Measurements from ENCODE around the gene PIGP. TPM values are rescaled to one million over a fixed set of nuclear protein-coding genes. Genes with fewer than 3 reads are reported as not detected.
"Not testable (repeated sequence)": the region's sequence is repeated elsewhere in the genome, so short reads cannot be mapped to it uniquely, and the experiment has no call there.

Gene PIGP
- total and polyA plus RNA-seq, 2 donors: 24.4 to 40.6 TPM

- 95% methylated on average over 3 of the region's 3 CpGs for WGBS
These were observed 29.9 kb upstream of the PIGP start for GRCh38 chr21:37102746-37103145.

GRCh38 chr21:37101384-37101783 is 28.5 kb upstream of the PIGP start:
- DNase-seq (ENCODE audit: low read depth in 6 of 9, low spot score in 9 of 9): no peak
- H3K27me3 ChIP-seq (ENCODE audit: control insufficient read depth in 2 of 2, insufficient read depth in 1 of 2, low read length in 1 of 2): no peaks in the 10 kb centered on the region
- WGBS: 93% methylated on average over 1 of the region's 1 CpG
- H3K4me1 ChIP-seq (ENCODE audit: control insufficient read depth in 2 of 2, insufficient read depth in 2 of 2, low read length in 2 of 2): no peaks in the 10 kb centered on the region
- no peaks in the 10 kb centered on the region for H3K9me3 ChIP-seq (ENCODE audit: control insufficient read depth in 2 of 2, insufficient read depth in 1 of 2, low read length in 1 of 2)
- H3K36me3 ChIP-seq (ENCODE audit: control insufficient read depth in 2 of 2, insufficient read depth in 2 of 2, low read length in 1 of 2): peaks cover 9 to 23% of the 10 kb centered on the region in 2 donors
- no peak overlapping the region for H3K27ac ChIP-seq (ENCODE audit: low read depth in 1 of 2, low read length in 1 of 2)
- no peak overlapping the region for H3K4me3 ChIP-seq (ENCODE audit: low read length in 2 of 2)

More at GRCh38 chr21:37102746-37103145, 29.9 kb upstream of the PIGP start:
- not testable (repeated sequence) for H3K9me3 ChIP-seq (ENCODE audit: control insufficient read depth in 2 of 2, insufficient read depth in 1 of 2, low read length in 1 of 2); H3K27me3 ChIP-seq (ENCODE audit: control insufficient read depth in 2 of 2, insufficient read depth in 1 of 2, low read length in 1 of 2); H3K27ac ChIP-seq (ENCODE audit: low read depth in 1 of 2, low read length in 1 of 2); H3K4me3 ChIP-seq (ENCODE audit: low read length in 2 of 2); DNase-seq (ENCODE audit: low read depth in 6 of 9, low spot score in 9 of 9); H3K4me1 ChIP-seq (ENCODE audit: control insufficient read depth in 2 of 2, insufficient read depth in 2 of 2, low read length in 2 of 2)
- H3K36me3 ChIP-seq (ENCODE audit: control insufficient read depth in 2 of 2, insufficient read depth in 2 of 2, low read length in 1 of 2): peaks cover 9 to 20% of the 10 kb centered on the region in 2 donors

- H3K4me1 ChIP-seq (ENCODE audit: control insufficient read depth in 2 of 2, insufficient read depth in 2 of 2, low read length in 2 of 2): no peaks in the 10 kb centered on the region
- no peak for DNase-seq (ENCODE audit: low read depth in 6 of 9, low spot score in 9 of 9)
- no peaks in the 10 kb centered on the region for H3K9me3 ChIP-seq (ENCODE audit: control insufficient read depth in 2 of 2, insufficient read depth in 1 of 2, low read length in 1 of 2)
- no peak overlapping the region for H3K27ac ChIP-seq (ENCODE audit: low read depth in 1 of 2, low read length in 1 of 2)
- no peaks in the 10 kb centered on the region for H3K27me3 ChIP-seq (ENCODE audit: control insufficient read depth in 2 of 2, insufficient read depth in 1 of 2, low read length in 1 of 2)
- no peak overlapping the region for H3K4me3 ChIP-seq (ENCODE audit: low read length in 2 of 2)
- peaks cover 9 to 29% of the 10 kb centered on the region in 2 donors for H3K36me3 ChIP-seq (ENCODE audit: control insufficient read depth in 2 of 2, insufficient read depth in 2 of 2, low read length in 1 of 2)
- 92% methylated on average over 6 of the region's 6 CpGs for WGBS
These were observed 27.4 kb upstream of the PIGP start for GRCh38 chr21:37100316-37100715.

GRCh38 chr21:37098751-37099150 is 25.9 kb upstream of the PIGP start:
- no peak for DNase-seq (ENCODE audit: low read depth in 6 of 9, low spot score in 9 of 9)
- H3K9me3 ChIP-seq (ENCODE audit: control insufficient read depth in 2 of 2, insufficient read depth in 1 of 2, low read length in 1 of 2): no peaks in the 10 kb centered on the region
- H3K4me1 ChIP-seq (ENCODE audit: control insufficient read depth in 2 of 2, insufficient read depth in 2 of 2, low read length in 2 of 2): no peaks in the 10 kb centered on the region
- H3K27ac ChIP-seq (ENCODE audit: low read depth in 1 of 2, low read length in 1 of 2): no peak overlapping the region
- no peaks in the 10 kb centered on the region for H3K27me3 ChIP-seq (ENCODE audit: control insufficient read depth in 2 of 2, insufficient read depth in 1 of 2, low read length in 1 of 2)
- WGBS: 95% methylated on average over 2 of the region's 2 CpGs
- H3K36me3 ChIP-seq (ENCODE audit: control insufficient read depth in 2 of 2, insufficient read depth in 2 of 2, low read length in 1 of 2): peaks cover 9 to 30% of the 10 kb centered on the region in 2 donors
- no peak overlapping the region for H3K4me3 ChIP-seq (ENCODE audit: low read length in 2 of 2)

GRCh38 chr21:37095821-37096220 is 22.9 kb upstream of the PIGP start:
- H3K9me3 ChIP-seq (ENCODE audit: control insufficient read depth in 2 of 2, insufficient read depth in 1 of 2, low read length in 1 of 2): no peaks in the 10 kb centered on the region
- H3K36me3 ChIP-seq (ENCODE audit: control insufficient read depth in 2 of 2, insufficient read depth in 2 of 2, low read length in 1 of 2): peaks cover 9 to 30% of the 10 kb centered on the region in 2 donors
- no peak overlapping the region for H3K27ac ChIP-seq (ENCODE audit: low read depth in 1 of 2, low read length in 1 of 2)
- H3K4me3 ChIP-seq (ENCODE audit: low read length in 2 of 2): no peak overlapping the region
- 96% methylated on average over 4 of the region's 4 CpGs for WGBS
- no peaks in the 10 kb centered on the region for H3K4me1 ChIP-seq (ENCODE audit: control insufficient read depth in 2 of 2, insufficient read depth in 2 of 2, low read length in 2 of 2)
- no peaks in the 10 kb centered on the region for H3K27me3 ChIP-seq (ENCODE audit: control insufficient read depth in 2 of 2, insufficient read depth in 1 of 2, low read length in 1 of 2)
- no peak for DNase-seq (ENCODE audit: low read depth in 6 of 9, low spot score in 9 of 9)

- no peak for DNase-seq (ENCODE audit: low read depth in 6 of 9, low spot score in 9 of 9)
- no peaks in the 10 kb centered on the region for H3K27me3 ChIP-seq (ENCODE audit: control insufficient read depth in 2 of 2, insufficient read depth in 1 of 2, low read length in 1 of 2)
- H3K27ac ChIP-seq (ENCODE audit: low read depth in 1 of 2, low read length in 1 of 2): no peak overlapping the region
- H3K36me3 ChIP-seq (ENCODE audit: control insufficient read depth in 2 of 2, insufficient read depth in 2 of 2, low read length in 1 of 2): peaks cover 9 to 21% of the 10 kb centered on the region in 2 donors
- no peaks in the 10 kb centered on the region for H3K9me3 ChIP-seq (ENCODE audit: control insufficient read depth in 2 of 2, insufficient read depth in 1 of 2, low read length in 1 of 2)
- H3K4me3 ChIP-seq (ENCODE audit: low read length in 2 of 2): no peak overlapping the region
- no peaks in the 10 kb centered on the region for H3K4me1 ChIP-seq (ENCODE audit: control insufficient read depth in 2 of 2, insufficient read depth in 2 of 2, low read length in 2 of 2)
These were observed 21.1 kb upstream of the PIGP start for GRCh38 chr21:37093977-37094376.

- Histone ChIP-seq H3K9me3 (ENCODE audit: control insufficient read depth in 2 of 2, insufficient read depth in 1 of 2, low read length in 1 of 2) (no peaks in the 10 kb centered on the region), H3K4me3 (ENCODE audit: low read length in 2 of 2) (no peak overlapping the region), H3K36me3 (ENCODE audit: control insufficient read depth in 2 of 2, insufficient read depth in 2 of 2, low read length in 1 of 2) (no peaks in the 10 kb centered on the region), H3K27ac (ENCODE audit: low read depth in 1 of 2, low read length in 1 of 2) (no peak overlapping the region), H3K4me1 (ENCODE audit: control insufficient read depth in 2 of 2, insufficient read depth in 2 of 2, low read length in 2 of 2) (no peaks in the 10 kb centered on the region), H3K27me3 (ENCODE audit: control insufficient read depth in 2 of 2, insufficient read depth in 1 of 2, low read length in 1 of 2) (no peaks in the 10 kb centered on the region)
- no peak for DNase-seq (ENCODE audit: low read depth in 6 of 9, low spot score in 9 of 9)
- WGBS: 98% methylated on average over 5 of the region's 5 CpGs
These were observed 15.4 kb upstream of the PIGP start for GRCh38 chr21:37088186-37088735.

- DNase-seq (ENCODE audit: low read depth in 6 of 9, low spot score in 9 of 9): peak in 2 of 9 donors; percentile 18 to 43
- no peaks in the 10 kb centered on the region for H3K9me3 ChIP-seq (ENCODE audit: control insufficient read depth in 2 of 2, insufficient read depth in 1 of 2, low read length in 1 of 2)
- H3K36me3 ChIP-seq (ENCODE audit: control insufficient read depth in 2 of 2, insufficient read depth in 2 of 2, low read length in 1 of 2): no peaks in the 10 kb centered on the region
- no peaks in the 10 kb centered on the region for H3K27me3 ChIP-seq (ENCODE audit: control insufficient read depth in 2 of 2, insufficient read depth in 1 of 2, low read length in 1 of 2)
- H3K4me3 ChIP-seq (ENCODE audit: low read length in 2 of 2): no peak overlapping the region
- WGBS: 76% methylated on average over 5 of the region's 5 CpGs
- H3K27ac ChIP-seq (ENCODE audit: low read depth in 1 of 2, low read length in 1 of 2): no peak overlapping the region
- H3K4me1 ChIP-seq (ENCODE audit: control insufficient read depth in 2 of 2, insufficient read depth in 2 of 2, low read length in 2 of 2): no peaks in the 10 kb centered on the region
These were observed 14.3 kb upstream of the PIGP start for GRCh38 chr21:37087188-37087587.

GRCh38 chr21:37085726-37086125 is 12.9 kb upstream of the PIGP start:
- H3K4me3 ChIP-seq (ENCODE audit: low read length in 2 of 2): no peak overlapping the region
- WGBS: 95% methylated on average over 3 of the region's 3 CpGs
- no peak for DNase-seq (ENCODE audit: low read depth in 6 of 9, low spot score in 9 of 9)
- H3K4me1 ChIP-seq (ENCODE audit: control insufficient read depth in 2 of 2, insufficient read depth in 2 of 2, low read length in 2 of 2): no peaks in the 10 kb centered on the region
- no peak overlapping the region for H3K27ac ChIP-seq (ENCODE audit: low read depth in 1 of 2, low read length in 1 of 2)
- H3K27me3 ChIP-seq (ENCODE audit: control insufficient read depth in 2 of 2, insufficient read depth in 1 of 2, low read length in 1 of 2): no peaks in the 10 kb centered on the region
- no peaks in the 10 kb centered on the region for H3K36me3 ChIP-seq (ENCODE audit: control insufficient read depth in 2 of 2, insufficient read depth in 2 of 2, low read length in 1 of 2)
- H3K9me3 ChIP-seq (ENCODE audit: control insufficient read depth in 2 of 2, insufficient read depth in 1 of 2, low read length in 1 of 2): no peaks in the 10 kb centered on the region
